Ishikawa (cell line): ENCODE results near the gene A1BG.
"Not testable (repeated sequence)": the region's sequence is repeated elsewhere in the genome, so short reads cannot be mapped to it uniquely, and the experiment has no call there.

ENCODE experiments used
- CREB1 ChIP-seq: IDR thresholded peaks from 2 replicates; pipeline ENCODE4 v1.6.1; 2012; ENCODE audit warnings: low read depth
- EGR1 ChIP-seq: IDR thresholded peaks from 2 replicates; pipeline ENCODE4 v1.6.1; 2012
- EP300 ChIP-seq: IDR thresholded peaks from 2 replicates; pipeline ENCODE4 v1.6.1; 2012; ENCODE audit warnings: borderline replicate concordance
- MAX ChIP-seq: IDR thresholded peaks from 2 replicates; pipeline ENCODE4 v1.6.1; 2012
- RAD21 ChIP-seq: IDR thresholded peaks from 2 replicates; pipeline ENCODE4 v1.6.1; 2012; ENCODE audit warnings: low read depth
- REST ChIP-seq: IDR thresholded peaks from 2 replicates; pipeline ENCODE4 v1.6.1; 2012; ENCODE audit warnings: low read depth, mild to moderate bottlenecking
- TAF1 ChIP-seq: IDR thresholded peaks from 2 replicates; pipeline ENCODE4 v1.6.1; 2012; ENCODE audit warnings: low read depth, mild to moderate bottlenecking
- TEAD4 ChIP-seq: IDR thresholded peaks from 2 replicates; pipeline ENCODE4 v1.6.1; 2012
- YY1 ChIP-seq: IDR thresholded peaks from 2 replicates; pipeline ENCODE4 v1.6.1; 2012; ENCODE audit warnings: low read depth

GRCh38 chr19:58348080-58348479 lies 5.2 kb downstream of the A1BG start:
- not testable (repeated sequence) for TF ChIP-seq MAX, RAD21, TAF1, CREB1, TEAD4, EP300, YY1, EGR1, REST
